Hematopoietic multipotent progenitor cell treated with erythropoietin and hydrocortisone succinate and interleukin-3 and kit ligand, for 8 days (in vitro differentiated cells): ENCODE measurements around the gene STK32A.

Experiments
- DNase-seq: peaks from one replicate; pipeline ENCODE4 v3.0.0-alpha.2; 2015

STK32A gene

DNA sequence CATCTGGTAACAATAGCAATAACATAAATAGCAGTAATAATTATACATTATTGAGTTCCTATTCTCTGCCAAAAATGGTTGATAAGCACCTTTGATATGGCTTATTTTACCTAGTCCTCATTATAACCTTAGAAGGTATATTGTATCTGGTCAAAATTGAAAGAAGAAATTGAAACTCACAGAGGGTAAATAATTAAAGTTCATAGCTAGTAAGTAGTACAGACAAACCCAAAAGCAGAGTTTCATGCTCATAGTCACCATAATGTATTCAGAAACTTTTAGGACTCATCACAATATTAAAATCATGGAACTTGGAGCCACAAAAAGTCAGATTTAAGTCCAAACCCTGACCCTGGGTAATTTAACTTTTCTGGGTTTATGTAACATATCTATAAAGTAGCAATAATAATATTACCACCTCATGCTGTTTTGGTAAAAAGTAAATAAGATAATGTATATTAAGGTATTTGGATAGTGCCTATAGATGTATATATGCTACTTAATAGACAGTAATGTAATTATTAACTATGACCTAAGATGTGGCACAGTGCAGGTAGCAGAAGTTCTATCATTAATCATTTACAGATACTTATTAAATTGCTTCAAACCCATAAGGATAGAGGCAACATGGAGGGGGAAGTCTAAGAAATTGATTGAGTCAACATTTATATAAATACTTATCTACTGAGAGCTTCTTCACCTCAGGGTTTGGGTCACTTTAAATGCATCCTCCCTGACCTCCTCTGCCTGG, 32.4 kb downstream of the STK32A start:
- DNase-seq = no peak

DNA sequence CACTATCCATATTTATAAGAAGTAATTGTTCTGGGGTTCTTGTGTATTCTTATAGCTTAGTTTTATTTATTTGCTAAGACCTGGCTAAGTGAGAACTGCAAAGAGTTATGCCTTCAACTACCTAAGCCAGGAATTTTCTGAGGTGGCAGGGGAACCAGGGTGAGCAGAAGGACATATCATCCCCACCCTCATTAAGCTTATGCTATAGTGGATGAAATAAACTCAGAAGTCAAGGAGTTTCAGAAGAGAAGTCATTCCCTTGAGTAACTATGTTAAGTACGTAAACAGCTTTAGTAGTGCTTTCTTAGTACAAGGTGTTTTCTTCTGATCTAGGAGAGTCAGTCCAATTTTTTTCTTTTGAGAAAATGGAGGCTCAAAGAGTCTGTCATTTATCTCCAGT, 41.7 kb downstream of the STK32A start:
- no peak for DNase-seq

DNA sequence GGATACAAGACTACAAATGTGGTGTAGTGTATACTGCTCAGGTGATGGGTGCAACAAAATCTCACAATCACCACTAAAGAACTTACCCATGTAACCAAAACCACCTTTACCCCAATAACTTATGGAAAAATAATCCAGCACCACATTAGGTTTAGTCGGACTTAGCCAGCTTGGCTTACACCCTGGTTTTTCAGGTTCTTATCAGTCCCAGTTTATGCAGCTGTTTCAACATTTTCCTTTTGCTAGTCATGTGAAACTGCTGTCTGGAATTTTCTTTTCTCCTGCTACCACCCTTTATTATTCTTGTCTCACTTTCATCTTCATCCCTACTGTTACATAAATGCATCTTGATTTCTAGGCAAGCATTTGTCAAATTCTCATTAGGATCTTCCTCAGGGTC, 51.5 kb downstream of the STK32A start:
- no peak for DNase-seq

DNA sequence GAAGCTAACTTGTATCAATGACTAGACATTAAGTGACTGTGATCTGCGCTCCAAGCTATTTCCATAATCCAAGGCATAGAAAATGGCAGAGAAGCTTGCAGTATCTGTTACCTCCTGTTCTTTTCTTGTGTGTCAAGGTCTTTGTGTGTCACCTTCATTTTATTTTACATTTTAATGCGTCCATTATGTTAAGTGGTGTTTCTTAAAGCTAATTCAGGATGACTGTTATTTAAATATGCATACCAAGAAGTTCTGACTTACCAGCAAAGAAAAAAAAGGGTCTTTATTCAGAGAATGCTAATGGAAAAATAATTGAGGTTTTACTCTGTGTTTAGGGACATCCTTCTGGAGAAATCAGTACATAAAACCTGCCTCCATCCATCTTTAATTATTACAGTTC, 52.3 kb downstream of the STK32A start:
- DNase-seq = no peak

DNA sequence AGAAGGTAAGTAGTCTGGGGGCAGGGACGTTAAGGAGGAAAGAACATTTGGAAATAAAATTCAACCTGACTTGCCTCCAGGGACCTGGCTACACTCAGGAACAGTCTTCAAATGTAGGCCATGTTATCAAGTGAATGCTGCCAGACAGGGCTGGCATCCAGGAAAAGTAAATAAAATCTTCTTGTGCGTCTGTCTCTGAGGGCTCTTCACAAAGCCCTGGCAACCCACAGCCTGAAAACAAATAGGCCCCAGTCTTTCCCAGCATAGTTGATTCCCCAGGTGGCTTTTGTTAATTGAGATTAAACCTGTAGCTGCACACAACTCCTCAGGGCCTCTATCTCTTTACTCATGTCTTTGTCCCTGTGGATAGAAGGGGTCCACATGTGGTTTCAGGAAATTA, 55.4 kb downstream of the STK32A start:
- DNase-seq = no peak

DNA sequence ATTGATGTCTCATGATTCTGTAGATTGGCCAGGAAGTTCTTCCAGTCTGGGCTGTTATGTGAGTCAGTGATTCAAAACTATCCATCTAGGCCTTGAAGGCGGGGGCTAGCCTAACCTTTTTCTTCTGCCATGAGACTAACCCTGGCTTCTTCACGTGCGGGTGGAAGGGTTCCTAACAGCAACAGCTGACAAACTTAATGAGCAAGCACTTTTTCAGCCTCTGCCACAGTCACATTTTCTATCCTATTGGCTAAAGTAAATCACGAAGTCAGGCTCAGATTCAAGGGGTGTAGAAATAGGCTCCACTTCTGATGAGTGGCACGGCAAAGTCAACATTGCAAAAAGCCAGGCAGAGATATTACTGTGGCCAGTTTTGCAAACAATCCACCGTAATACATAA, 68.4 kb downstream of the STK32A start:
- no peak for DNase-seq

DNA sequence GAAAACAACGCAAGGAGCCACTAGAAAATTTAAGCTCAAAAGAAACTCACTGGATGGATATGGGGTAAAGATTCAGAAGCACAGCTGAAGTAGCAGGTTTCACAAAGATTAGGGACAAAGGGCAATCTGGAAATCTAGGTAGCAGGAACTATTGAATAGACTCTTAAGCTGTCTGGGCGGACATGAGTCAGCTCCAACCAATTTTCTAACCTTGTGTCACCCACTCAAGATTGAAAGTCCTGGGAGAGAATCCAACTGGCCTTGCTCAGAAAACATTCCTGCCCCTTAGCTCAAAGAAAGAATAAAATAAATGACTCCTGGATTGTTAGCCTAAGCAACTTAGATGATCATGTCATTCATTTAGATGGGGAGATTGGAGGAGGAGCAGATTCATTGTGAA, 69.2 kb downstream of the STK32A start:
- no peak for DNase-seq

DNA sequence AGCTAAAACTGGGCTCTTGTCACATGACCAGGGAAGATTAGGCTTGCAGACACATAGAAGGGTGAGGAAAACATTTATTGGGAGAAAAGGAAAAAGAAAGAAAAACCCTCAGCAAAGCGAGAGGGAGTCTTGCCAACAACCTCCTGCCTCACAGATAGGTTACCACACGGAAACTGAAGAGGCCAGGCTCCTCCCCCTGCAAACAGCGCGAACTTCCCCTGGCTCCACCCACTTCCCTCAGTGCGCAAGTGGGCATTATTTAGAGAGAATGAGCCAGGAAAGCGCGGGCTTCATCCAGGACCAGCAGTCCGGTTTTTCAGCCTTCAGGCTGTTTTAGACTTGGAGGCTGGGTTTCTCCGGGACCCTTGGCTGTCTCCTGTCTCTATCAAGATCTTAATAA, 70.3 kb downstream of the STK32A start:
- no peak for DNase-seq

DNA sequence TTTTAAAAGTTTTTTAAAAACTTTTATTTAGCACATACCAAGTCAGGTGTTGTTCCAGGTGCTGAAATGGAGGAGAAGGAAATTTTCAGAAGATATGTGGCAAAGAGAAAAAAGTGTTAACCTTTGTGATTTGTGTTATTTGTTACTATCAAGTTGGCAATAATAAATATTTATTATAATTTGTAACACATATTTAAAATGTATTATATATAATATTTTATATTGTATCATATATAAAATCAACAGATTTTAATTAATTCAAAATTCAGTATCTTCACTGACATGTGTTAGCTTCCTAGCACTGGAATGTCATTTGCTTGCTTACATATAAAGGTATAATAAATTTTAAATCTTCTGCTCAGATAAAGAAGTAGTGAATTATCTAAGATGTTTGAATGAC, 71.5 kb downstream of the STK32A start:
- DNase-seq = no peak

DNA sequence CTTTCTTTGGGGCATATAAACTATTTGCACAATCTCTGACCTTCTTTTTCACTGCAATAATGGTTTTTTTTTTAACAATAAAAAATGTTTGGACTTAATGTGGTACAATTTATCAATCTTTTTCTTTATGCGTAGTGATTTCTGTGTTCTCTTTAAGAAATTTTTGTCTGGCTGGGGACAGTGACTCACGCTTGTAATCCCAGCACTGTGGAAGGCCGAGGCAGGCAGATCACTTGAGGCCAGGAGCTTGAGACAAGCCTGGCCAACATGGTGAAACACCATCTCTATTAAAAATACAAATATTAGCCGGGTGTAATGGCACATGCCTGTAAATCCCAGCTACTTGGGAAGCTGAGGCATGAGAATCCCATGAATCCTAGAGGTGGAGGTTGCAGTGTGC, 72.3 kb downstream of the STK32A start:
- no peak for DNase-seq

DNA sequence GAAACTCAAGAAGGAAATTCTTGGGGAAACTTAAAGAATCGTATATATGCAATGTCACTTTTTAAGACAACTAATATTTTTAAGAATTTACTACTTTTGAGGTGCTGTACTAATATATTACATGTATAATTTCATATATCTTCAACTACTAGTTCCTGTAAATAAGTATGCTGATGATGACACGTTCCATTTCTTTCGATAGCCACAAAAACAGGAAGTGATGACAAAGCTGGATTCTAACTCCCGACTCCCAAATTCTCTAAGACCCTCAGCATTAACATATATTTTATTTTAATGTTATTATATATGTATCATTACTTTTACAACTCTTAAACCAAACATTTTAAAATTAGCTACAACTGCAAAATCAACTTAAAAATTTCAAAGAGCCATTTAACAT, 74.8 kb downstream of the STK32A start:
- no peak for DNase-seq

DNA sequence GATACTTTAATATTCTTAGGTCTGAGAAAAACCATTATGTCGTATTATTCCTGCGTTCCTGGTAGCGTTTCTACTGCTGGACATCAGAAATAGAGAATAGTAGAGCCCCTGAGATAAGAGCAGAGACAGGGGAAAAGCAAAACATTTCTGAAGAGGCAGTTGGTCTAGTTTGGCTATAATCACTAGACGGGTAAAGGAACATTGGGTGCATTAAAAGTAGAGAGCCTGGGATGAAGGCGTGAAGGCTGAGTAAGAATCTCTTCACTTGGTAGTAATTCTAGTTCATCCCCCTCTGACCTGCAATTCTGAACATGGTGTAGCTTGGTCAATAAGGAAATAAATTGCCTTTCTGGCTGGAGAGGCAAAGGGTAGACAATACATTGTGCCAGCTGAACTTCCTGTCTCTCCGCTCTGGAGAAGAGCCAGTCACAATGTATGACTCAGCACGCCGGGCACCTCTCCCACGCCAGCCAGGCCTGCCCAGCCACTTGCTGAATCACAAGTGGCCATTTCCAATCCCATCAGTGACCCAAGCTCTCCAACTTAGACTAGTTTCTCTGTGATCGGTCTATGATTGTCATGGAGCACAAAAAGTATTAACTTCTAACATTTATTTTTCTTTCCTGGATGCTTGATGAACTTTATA, 75.4 kb downstream of the STK32A start:
- peak; percentile 47 for DNase-seq

DNA sequence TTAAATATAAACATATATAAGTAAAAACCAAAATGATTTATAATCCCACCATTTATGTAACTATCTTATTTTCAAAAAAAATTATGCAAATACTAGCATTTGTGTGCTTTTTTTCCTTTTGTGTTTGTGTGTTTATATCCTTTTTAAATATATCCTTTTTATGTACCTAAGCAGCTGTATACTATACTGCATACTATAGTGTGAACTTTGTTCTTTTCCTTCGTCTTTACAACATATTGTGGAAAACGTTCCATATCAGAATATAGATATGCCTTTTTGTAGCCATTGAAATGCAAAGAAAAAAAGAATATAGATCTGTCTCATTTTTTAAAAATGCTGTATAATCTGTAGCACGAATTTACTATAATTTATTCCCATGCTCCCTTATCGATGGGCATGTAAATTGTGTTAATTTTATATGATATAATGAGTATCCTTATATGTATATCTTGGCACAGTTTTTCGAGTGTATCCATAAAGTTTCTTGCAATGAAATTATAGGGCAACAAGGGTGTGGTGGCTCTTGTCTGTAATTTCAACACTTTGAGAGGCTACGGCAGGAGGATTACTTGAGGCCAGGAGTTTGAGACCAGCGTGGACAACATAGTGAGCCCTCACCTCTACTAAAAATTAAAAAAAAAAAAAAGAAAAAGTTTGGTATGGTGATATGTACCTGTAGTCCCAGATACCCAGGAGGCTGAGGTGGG, 83.3 kb downstream of the STK32A start:
- no peak for DNase-seq

DNA sequence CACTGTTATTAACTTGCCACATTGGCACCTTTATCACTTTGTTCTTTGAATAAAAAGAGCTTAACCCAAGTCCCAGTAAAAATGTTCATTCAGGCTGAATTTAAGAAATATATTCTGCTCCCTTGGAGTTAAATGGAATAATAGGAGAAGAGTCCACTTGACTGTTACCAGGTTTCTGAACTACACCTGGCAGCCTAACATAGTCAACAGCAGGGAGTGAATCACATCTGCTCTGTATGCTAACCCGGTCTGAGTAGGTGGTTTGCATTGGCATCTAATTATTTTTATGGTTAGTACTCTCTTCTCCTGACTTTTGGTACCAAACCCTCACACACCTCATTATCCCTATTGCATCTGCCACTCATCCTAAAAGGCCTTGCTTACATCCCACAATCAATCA, 86.7 kb downstream of the STK32A start:
- DNase-seq = no peak

DNA sequence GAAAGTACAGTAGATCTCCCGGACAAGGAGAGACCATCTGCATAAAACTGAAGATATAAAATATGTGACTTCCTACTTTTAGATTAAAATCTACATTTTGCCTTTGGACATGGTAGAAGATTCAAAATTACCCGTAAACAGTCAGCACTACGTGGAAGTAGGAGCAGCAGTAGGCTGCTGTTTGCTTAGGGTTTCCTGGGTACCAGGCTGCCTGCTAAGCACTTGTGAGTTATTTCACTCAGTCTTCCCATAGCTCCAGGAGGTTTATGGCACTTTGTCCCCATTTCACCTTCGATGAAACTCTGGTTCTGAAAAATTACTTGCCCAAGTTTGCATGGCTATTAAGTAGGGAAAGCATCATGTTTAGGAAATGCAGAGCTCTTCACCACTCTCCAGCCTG, 92.6 kb downstream of the STK32A start:
- DNase-seq = no peak

DNA sequence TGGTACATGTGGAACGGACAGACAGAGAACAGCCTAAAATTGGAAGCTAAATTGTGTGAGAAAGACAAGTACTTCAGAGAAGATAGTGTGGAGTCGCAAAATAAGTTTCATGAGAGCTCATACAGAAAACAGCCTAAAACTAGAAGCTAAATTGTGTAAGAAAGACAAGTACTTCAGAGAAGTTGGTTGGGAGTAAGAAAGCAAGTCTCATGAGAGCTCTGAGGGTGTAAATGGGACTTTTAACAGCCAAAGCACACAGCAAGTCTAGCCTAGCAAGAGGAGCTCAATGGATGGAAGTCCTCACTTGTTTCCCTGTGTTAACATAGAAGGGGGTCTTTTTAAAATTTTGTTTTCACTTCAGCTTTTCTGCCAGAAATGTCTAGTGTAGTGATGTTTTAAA, 93.1 kb downstream of the STK32A start:
- DNase-seq = no peak

DNA sequence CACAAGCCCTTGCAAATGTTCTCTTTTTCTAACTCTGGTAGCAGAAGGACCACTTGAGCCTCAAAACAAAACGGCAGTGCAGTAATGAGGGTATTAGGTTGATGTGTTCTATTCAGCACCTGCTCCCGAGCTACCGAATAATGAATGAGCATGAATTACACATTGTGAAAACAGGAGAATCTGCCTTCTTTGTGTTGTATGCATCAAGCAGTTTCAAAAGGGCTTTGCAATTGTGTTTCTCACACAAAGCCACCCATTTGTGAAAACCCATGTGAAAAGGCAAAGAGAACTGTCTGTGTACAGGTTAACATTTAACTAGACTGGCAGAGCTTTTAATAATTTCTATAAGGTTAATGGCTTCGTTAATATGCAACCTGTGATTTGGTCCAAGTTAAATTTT, 97.8 kb downstream of the STK32A start:
- DNase-seq = no peak

DNA sequence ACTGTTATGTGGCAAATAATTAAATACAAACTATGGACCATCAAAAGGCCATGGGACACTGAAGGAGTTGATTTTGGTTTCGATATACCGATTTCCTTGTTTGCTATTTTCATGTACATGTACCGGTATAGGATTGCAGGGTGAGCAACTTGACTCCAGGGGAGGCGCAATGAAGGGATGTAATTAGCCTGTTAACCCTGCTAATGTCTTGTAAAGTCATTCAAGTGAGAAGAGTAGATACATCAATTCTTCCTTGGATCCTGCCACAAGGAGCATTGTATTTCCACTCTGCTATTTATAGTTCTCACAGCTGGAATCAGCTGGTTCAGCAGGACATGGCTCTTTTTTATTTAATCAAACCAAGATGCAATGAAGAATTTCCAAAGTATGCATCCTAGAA, 102.0 kb downstream of the STK32A start:
- no peak for DNase-seq

DNA sequence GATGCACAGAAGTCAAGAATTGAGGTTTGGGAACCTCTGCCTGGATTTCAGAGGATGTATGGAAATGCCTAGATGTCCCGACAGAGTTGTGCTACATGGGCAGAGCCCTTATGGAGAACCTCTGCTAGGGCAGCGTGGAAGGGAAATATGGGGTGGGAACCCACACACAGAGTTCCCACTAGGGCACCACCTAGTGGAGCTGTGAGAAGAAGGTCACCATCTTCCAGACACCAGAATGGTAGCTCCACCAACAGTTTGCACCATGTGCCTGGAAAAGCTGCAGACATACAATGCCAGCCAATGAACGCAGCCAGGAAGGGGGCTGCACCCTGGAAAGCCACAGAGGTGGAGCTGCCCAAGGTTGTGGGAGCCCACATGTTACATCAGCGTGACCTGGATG, 104.5 kb downstream of the STK32A start:
- DNase-seq = peak; percentile 4

DNA sequence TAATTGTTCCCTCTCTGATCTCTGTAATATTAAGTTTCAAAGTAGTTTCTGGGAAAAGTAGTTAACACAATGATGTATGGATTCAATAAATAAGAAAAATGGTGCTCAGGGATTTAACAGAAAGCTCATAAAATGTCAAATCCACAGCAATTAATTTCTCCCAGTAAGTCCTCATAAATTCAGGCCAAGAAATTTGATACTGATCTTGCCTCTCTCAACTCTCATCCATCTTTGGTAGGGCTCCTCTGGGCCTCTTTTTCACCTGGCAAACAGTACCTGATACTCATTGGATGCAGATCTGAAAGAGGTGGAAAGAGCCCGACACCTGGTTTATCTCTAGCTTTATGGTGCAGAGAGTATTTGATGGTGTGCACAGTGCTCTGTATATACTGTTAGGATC, 106.1 kb downstream of the STK32A start:
- no peak for DNase-seq

DNA sequence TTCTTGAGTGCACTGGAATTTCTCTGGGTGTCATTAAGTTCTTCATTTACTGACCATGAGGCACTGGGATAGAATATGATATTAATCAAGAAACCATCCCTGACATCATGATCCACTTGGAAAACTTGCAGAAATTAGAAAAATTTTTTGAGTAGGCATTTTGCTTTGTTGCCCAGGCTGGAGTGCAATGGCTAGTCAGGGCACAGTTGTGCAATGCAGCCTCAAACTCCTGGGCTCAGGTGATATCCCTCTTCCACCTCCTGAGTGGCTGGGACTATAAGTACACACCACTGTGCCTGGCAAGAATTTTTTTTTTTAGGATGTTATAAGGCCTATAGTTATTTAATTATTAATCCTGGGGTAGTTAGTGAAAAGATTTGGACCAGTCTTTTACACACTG, 106.5 kb downstream of the STK32A start:
- DNase-seq = no peak

DNA sequence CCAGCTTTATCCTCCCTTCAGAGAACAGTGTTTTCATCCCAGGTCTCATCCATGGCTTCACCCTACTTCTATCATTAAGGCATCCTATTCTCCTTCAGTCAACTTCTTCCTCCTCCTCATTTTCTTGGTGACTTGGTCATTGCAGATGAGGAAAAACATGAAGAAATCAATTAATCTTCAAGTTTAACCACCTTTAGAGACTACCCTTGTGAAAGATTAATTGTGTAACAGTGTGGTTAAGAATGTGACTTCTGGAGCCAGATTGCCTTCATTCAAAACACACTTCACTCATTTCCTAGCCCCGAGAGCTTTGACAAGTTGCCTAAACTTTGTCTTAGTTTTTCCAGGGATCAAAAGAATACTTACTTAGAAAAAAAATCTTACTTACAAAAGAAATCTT, 110.0 kb downstream of the STK32A start:
- DNase-seq = no peak

DNA sequence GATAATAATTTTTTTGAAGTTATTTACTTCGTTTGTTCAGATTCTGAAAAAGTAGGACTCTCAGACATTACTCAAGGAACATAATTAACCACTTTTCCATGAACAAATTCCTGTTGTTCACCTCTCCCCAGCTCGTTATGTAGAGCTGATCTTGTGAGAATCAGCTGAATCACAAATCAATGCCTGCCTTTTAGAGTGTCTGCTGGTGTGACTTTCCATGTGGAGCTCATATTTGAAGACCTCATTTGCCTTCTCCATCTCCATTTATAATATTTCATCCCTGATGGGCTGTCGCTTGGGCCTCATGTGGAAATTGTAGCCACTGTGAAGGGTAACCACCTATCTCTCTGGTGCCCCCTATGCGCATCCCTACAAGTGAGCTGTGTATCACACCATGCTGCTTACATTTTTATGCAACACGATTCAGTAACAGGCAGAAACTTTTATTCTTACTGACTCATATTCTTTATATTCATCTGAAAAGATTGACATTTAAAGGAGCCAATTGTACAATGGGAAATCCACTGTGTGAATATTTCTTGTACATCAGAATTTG, 111.3 kb downstream of the STK32A start:
- no peak for DNase-seq

DNA sequence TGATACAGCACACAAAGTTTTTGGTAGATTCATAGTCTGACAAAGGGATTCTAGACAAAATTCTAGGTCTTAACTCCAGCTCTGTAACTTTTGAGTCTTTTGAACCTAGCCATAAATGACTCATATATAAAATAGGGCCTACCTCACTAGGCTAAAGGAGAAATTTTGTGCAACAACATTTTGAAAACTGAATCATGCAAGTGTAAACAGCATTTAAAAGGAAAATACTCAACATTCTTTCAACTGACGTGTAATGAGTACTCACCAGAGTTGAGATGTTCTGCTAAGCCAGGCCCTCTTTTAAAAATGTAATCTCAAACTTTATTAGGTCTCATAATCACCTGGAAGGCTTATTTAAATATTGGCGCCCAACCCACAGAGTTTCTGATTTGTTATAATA, 113.2 kb downstream of the STK32A start:
- DNase-seq = no peak
